DOHH2 (cell line): ENCODE measurements around the gene EVL.

Experiments used
- H3F3A ChIP-seq: fragments of 200-600 bp; sonication (generic), shearing (Covaris generic); 2 replicates; pipeline ENCODE4 v1.6.0; 2016; ENCODE audit warnings: antibody characterized with exemption, mild to moderate bottlenecking; ENCODE audit not compliant: control insufficient read depth, insufficient read depth
- H3K27ac ChIP-seq: fragments of 200-600 bp; sonication (generic); 2 replicates; pipeline ENCODE4 v1.5.1; 2014; ENCODE audit warnings: low read depth, mild to moderate bottlenecking, low read length, moderate library complexity
- H3K27me3 ChIP-seq: fragments of 200-600 bp; sonication (generic); 2 replicates; pipeline ENCODE4 v1.6.1; 2014; ENCODE audit warnings: mild to moderate bottlenecking, low read length, mixed read lengths; ENCODE audit not compliant: control insufficient read depth
- H3K36me3 ChIP-seq: fragments of 200-600 bp; sonication (generic); 2 replicates; pipeline ENCODE4 v1.6.1; 2014; ENCODE audit warnings: mild to moderate bottlenecking, low read length, moderate library complexity, mixed read lengths; ENCODE audit not compliant: control insufficient read depth
- H3K4me1 ChIP-seq: fragments of 200-600 bp; sonication (generic); 2 replicates; pipeline ENCODE4 v1.6.1; 2014; ENCODE audit warnings: mild to moderate bottlenecking, low read length, mixed read lengths; ENCODE audit not compliant: control insufficient read depth
- H3K4me2 ChIP-seq: fragments of 200-600 bp; sonication (generic); 2 replicates; pipeline ENCODE4 v1.6.0; 2014; ENCODE audit warnings: mild to moderate bottlenecking, low read length, moderate library complexity
- H3K4me3 ChIP-seq: fragments of 200-600 bp; sonication (generic); 2 replicates; pipeline ENCODE4 v1.5.1; 2014; ENCODE audit warnings: mild to moderate bottlenecking, low read length, mixed read lengths
- H3K79me2 ChIP-seq: fragments of 200-600 bp; sonication (generic); 2 replicates; pipeline ENCODE4 v1.6.1; 2014; ENCODE audit warnings: mild to moderate bottlenecking, low read length, mixed read lengths; ENCODE audit not compliant: control insufficient read depth
- H3K9me2 ChIP-seq: fragments of 200-600 bp; sonication (generic); replicated peaks from 2 replicates; pipeline ENCODE4 v1.6.1; 2014; ENCODE audit warnings: mild to moderate bottlenecking, low read length, mixed read lengths; ENCODE audit not compliant: control insufficient read depth
- H3K9me3 ChIP-seq: fragments of 200-600 bp; sonication (generic); 2 replicates; pipeline ENCODE4 v1.6.1; 2014; ENCODE audit warnings: antibody characterized with exemption, low read length, mixed read lengths; ENCODE audit not compliant: control insufficient read depth, insufficient read depth
- H4K20me1 ChIP-seq: fragments of 200-600 bp; sonication (generic); 2 replicates; pipeline ENCODE4 v1.6.0; 2014; ENCODE audit warnings: low read depth, mild to moderate bottlenecking, antibody characterized with exemption, low read length, moderate library complexity; ENCODE audit not compliant: control insufficient read depth, insufficient read depth
- EZH2phosphoT487 ChIP-seq: fragments of 200-600 bp; sonication (generic); IDR thresholded peaks from 2 replicates; pipeline ENCODE4 v1.6.1; 2017; ENCODE audit warnings: borderline replicate concordance, mild to moderate bottlenecking, antibody characterized with exemption, low read length, moderate library complexity, mixed read lengths
- TF ChIP-seq, protein P1 (sequence below): fragments of 200-600 bp; sonication (generic); IDR thresholded peaks from one replicate; pipeline ENCODE4 v1.5.1; 2014; ENCODE audit warnings: antibody characterized with exemption, mild to moderate bottlenecking, low read depth, low read length; ENCODE audit not compliant: poor library complexity, severe bottlenecking

The EVL gene

DNA sequence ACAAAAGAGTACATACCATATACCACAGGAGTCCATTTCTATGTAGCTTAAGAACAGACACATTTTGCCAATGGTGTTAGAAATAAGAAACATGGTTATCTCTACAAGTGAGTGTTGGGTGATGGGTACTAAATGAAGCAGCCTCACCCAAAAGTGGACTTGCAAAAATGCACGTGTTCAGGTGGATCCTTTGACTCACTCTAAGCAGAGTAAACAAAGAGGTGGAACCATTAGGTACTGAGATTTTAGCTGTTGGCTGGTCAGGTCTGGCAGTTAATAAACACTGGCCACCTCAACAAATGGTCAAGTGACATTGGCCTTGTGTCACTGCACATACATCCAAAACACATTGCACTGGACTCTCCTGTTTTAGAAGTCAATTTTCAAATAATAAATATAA lies 27.6 kb downstream of the EVL start:
- no peaks in the 10 kb centered on the region for H4K20me1 ChIP-seq

DNA sequence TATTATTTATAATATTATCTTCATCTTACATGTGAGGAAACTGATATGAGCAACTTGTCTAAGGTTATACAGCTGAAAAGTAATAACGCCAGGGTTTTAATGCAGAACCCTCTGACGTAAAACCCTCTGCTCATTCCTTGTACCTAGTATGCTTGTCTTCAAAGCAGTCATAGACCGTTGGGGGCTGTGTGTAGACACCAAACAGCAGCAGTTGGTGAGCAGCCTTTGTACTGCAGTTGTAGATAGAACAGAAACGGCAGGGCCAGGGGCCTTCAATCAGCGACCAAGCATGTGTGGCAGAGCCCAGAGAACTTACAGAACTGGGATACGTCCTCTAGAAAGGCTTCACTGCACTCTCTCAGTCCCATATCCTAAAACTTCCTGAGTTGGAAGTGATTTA lies 28.1 kb downstream of the EVL start:
- H3K4me3 ChIP-seq, result no peak overlapping the region
- H3K4me1 ChIP-seq, result no peaks in the 10 kb centered on the region
- H3K36me3 ChIP-seq, result no peaks in the 10 kb centered on the region
- no peaks in the 10 kb centered on the region for H3K79me2 ChIP-seq
- no peaks in the 10 kb centered on the region for H4K20me1 ChIP-seq
- no peak for TF ChIP-seq EZH2phosphoT487
- TF ChIP-seq, protein P1, sequence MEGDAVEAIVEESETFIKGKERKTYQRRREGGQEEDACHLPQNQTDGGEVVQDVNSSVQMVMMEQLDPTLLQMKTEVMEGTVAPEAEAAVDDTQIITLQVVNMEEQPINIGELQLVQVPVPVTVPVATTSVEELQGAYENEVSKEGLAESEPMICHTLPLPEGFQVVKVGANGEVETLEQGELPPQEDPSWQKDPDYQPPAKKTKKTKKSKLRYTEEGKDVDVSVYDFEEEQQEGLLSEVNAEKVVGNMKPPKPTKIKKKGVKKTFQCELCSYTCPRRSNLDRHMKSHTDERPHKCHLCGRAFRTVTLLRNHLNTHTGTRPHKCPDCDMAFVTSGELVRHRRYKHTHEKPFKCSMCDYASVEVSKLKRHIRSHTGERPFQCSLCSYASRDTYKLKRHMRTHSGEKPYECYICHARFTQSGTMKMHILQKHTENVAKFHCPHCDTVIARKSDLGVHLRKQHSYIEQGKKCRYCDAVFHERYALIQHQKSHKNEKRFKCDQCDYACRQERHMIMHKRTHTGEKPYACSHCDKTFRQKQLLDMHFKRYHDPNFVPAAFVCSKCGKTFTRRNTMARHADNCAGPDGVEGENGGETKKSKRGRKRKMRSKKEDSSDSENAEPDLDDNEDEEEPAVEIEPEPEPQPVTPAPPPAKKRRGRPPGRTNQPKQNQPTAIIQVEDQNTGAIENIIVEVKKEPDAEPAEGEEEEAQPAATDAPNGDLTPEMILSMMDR, result no peak
- no peak overlapping the region for H3K27ac ChIP-seq
- no peaks in the 10 kb centered on the region for H3K9me3 ChIP-seq
- no peaks in the 10 kb centered on the region for H3K27me3 ChIP-seq
- H3K4me2 ChIP-seq, result no peak overlapping the region
- H3K9me2 ChIP-seq, result no peaks in the 10 kb centered on the region
- H3F3A ChIP-seq, result no peaks in the 10 kb centered on the region

More for the DNA sequence above, 27.6 kb downstream of the EVL start:
- Histone ChIP-seq H3K9me2 (no peaks in the 10 kb centered on the region), H3K9me3 (no peaks in the 10 kb centered on the region), H3F3A (no peaks in the 10 kb centered on the region), H3K4me3 (no peak overlapping the region), H3K4me2 (no peak overlapping the region), H3K4me1 (no peaks in the 10 kb centered on the region), H3K36me3 (no peaks in the 10 kb centered on the region), H3K27me3 (no peaks in the 10 kb centered on the region), H3K27ac (no peak overlapping the region), H3K79me2 (no peaks in the 10 kb centered on the region)
- no peak for TF ChIP-seq EZH2phosphoT487
- TF ChIP-seq, protein P1, result no peak

DNA sequence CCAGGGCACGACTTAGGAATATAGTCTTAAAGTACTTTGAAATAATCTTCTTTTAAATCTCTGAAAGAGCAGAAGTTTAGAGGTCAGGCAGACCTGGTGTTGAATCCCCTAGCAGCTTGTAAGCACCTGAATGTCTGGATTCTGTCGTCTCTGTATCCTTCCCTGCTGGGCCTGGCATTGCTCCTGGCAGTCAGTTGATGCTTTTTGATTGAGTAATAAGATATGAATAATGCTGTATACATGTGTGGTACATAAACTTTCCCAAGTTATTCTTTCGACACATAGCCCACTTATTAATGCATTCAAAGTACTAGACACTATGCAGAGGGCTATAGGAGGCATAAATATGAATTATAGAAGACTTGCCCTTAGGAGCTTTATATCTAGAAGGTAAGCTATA lies 31.4 kb downstream of the EVL start:
- Histone ChIP-seq H3K27ac (no peak overlapping the region), H3K4me3 (no peak overlapping the region), H3K36me3 (no peaks in the 10 kb centered on the region), H3K4me2 (no peak overlapping the region), H3K79me2 (no peaks in the 10 kb centered on the region), H4K20me1 (no peaks in the 10 kb centered on the region), H3K9me2 (no peaks in the 10 kb centered on the region), H3K4me1 (peaks cover 3% of the 10 kb centered on the region), H3K9me3 (no peaks in the 10 kb centered on the region), H3F3A (no peaks in the 10 kb centered on the region), H3K27me3 (no peaks in the 10 kb centered on the region)
- TF ChIP-seq EZH2phosphoT487, result no peak

- H3K79me2 ChIP-seq, result no peaks in the 10 kb centered on the region
- no peaks in the 10 kb centered on the region for H3K27me3 ChIP-seq
- H3K36me3 ChIP-seq, result no peaks in the 10 kb centered on the region
- no peak overlapping the region for H3K27ac ChIP-seq
- no peaks in the 10 kb centered on the region for H3K9me2 ChIP-seq
- H3K4me2 ChIP-seq, result no peak overlapping the region
- H4K20me1 ChIP-seq, result no peaks in the 10 kb centered on the region
- H3K4me3 ChIP-seq, result no peak overlapping the region
- no peaks in the 10 kb centered on the region for H3F3A ChIP-seq
- H3K9me3 ChIP-seq, result no peaks in the 10 kb centered on the region
- peaks cover 18% of the 10 kb centered on the region for H3K4me1 ChIP-seq
- TF ChIP-seq, protein P1, result no peak
- TF ChIP-seq EZH2phosphoT487, result no peak
These were observed 32.9 kb downstream of the EVL start for GRCh38 chr14:100098171-100098570.
